CD4-positive, alpha-beta T cell treated with Interleukin-17A for 4 hours (primary cell): ENCODE results near the gene SNORC.
"Not testable (repeated sequence)": the region's sequence is repeated elsewhere in the genome, so short reads cannot be mapped to it uniquely, and the experiment has no call there.

Experiments
- DNase-seq: peaks from one replicate; pipeline ENCODE4 v3.0.0-alpha.2; 2020; ENCODE audit warnings: mixed read lengths

Gene SNORC

DNA sequence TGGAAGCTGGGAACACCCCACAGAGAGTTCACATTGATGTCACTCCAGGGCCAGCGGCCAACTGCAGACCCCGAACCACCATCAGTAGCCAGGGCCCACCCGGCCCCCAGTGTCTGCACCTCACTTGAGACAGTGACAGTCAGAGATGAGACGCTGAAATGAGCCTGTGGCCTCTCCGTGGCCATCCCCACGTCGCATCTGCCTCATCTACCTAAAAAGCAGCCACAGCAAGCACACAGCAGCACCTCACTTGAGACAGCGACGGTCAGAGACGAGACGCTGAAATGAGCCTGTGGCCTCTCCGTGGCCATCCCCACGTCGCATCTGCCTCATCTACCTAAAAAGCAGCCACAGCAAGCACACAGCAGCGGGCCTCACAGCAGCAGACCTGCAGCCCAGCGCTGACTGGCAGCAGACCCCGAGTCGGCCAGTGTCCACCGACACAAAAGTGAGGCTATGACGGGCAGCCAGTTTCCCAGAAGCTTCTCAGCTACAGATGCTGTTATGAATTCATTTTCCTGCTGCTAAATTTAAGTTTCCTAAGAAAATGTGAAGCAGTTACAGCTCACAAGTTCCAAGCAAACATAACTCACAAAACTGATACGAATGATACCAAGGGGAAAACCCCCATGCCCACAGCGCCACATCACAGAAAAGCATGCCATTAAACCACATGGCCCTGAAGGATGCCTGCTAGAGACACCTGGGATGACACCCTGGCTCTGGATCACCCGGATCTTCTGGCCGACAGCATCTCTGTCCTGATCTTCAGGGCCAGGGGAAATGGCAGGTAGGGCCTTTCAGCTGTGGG is 27.7 kb downstream of the SNORC start:
- DNase-seq: no peak

DNA sequence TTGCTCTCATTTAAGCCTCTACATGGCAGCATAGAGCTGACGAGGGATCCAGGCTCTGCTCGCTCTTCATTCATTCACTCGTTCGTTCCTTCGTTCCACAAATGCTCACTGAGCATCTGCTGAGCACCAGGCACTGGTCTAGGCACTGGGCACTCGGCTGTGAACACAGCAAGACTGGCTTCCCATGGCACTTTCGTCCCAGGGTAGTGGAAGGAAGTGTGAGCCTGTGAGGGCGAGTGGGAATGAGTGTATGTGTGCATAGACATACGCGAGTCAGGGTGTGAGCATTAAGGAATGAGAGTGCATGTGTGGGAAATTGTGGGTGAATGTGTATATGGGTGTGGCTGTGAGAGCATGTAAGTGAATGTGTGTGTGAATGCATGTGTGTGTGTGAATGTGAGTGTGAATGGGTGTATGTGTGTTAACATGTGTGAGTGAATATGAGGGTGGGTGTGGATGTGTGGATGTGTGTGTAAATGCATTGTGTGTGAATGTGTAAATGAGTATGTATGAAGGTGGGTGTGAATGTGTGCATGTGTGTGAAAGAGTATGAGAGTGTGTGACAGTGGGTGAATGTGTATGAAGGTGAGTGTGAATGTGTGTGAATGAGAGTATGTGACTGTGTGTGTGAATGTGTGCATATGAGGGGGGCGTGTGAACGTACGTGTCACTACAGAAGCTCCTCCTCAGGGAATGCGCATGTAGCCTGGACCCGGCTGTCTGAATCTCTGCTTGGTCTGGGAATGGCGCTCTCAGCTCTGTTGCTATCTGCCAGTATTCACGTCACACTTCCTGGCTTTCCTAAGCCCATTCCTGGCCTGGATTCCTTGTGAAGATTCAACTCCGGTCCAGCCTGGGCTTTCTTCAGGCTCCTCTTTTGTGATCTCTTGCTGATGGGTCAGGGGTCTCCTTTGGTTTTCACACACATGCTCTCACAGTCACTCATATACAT is 28.8 kb downstream of the SNORC start:
- no peak for DNase-seq

DNA sequence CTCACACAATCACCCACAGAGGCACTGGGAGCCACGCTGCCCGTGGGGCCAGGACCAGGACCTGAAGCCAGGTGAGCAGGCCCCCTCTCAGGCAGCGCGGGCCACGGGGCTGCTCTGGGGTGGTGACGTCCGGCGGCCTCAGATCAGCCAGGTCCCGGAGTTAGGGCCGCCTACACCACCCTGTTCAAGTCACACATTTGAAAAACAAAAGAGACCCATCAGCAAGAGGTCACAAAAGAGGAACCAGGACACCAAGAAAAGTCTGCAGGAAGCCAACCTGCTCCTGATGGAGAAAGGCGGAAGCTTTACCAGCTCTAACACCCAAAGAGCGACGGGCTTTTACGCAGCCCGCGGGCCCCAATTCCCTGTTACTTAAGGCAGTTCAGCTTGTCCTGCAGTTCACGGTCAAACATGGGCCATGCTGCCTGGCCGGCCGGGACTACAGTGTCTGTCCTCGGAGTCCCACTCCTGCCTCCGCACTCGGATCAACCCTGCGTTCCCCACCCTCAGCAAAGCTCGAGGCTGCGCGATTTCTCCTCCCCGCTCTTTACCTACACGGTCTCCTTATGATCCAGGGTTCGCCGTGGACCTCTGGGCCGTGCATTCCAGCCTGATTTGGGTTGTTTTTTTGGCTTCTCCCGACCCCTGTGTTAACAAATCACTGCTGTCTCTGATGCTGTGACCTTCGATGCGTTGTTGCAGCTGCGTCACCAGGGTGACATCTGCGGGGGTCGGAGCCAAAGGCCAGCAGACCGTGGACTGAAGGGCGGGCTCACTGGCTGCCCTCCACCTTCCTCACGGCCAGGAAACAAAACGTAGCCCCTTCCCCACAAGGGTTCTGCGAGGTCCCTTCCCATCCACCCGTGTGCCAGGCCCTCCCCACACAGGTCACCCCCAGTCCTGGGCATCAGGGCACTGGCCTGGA is 31.0 kb downstream of the SNORC start:
- no peak for DNase-seq

DNA sequence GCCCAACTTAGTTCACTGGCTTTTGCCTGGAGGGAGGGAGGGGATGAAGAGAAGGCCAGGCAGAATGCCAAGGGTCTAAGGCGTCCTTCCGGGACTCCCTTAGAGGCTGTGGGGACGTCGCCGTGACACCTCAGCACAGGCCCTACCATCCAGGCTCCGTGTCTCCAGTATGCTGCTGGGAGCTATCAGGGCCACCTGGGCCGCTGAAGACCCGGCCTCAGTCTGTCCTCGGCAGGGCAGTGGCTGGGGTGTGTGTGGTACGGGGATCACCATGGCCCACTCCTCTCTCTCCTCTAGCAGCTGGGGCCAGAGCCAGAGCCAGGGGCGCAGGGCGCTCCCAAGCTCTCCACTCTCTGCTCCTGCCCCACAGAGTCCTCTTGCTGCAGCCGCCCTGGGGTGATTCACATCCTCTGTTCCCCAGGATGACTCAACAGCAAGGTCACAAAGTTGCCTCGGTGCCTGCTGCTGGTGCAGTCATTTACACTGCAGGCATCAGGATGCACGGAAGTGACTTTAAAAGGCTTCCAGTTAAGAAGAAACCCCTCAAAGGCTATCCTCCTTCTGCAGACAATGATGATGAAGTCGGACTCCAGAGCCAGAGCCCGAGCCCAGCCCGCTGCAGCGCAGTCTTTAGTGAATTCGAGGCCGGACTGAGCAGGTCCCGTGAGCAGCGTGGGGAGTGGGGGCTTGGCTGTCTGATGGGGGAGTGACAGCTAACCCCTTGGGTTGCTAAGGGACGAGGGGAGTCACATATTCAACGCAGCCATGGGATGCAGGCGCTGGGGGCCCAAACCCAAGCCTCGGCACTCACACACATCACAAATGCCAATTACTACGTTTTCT is 31.9 kb downstream of the SNORC start:
- no peak for DNase-seq

DNA sequence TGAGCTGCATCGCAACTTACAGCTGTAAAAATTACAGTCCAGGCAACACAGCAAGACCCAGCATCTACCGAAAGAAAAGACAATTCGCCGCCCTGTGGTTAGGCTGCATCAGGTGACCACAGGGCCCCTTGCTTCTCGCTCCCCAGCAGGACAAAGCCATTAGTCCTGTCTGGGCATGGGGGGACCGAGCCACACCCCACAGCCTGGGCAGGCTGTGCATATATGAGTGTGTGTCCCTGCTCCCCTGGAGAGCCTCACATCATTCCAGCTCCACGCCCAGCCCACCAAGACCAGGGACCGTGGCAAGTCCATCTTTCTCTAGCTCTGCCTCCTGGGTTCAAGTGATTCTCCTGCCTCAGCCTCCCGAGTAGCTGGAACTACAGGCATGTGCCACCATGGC is 33.9 kb downstream of the SNORC start:
- DNase-seq: no peak

DNA sequence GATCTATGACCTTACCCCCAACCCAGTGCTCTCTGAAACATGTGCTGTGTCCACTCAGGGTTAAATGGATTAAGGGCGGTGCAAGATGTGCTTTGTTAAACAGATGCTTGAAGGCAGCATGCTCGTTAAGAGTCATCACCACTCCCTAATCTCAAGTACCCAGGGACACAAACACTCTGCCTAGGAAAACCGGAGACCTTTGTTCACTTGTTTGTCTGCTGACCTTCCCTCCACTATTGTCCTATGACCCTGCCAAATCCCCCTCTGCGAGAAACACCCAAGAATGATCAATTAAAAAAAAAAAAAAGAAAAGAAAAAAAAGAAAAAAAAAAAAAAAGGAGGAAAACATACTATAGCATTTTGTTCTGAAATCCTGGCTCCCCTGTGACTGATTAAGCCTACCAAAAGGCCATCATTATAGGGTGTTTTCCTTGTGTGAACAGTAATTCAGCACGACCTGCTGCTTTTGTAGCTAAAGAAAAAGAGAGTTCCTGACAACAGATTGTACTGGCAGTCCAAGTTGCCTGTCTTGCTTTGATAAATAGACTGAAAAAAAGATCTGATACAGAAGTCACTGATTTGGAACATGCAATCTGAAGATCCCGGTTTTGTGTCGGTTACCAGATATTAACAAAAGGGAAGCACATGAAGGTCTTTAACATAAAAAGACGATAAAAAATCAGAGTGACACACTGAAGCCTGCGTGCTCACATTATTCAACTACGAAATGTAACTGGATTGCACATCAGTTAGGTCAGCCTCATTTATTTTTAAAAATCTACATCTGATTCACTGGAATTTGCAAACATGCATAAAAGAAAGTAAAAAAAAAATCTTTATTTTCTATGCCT is 37.0 kb downstream of the SNORC start:
- not testable (repeated sequence) for DNase-seq

DNA sequence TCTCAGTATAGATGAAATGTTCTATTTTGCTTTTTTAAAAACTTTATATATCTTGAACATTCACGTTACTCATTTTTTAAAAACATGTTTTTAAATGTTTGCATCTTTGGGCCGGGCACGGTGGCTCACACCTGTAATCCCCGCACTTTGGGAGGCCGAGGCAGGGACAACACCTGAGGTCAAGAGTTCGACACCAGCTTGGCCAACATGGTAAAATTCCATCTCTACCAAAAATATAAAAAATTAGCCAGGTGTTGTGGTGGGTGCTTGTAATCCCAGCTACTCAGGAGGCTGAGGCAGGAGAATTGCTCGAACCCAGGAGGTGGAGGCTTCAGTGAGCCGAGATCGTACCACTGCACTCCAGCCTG is 37.6 kb downstream of the SNORC start:
- DNase-seq: not testable (repeated sequence)

DNA sequence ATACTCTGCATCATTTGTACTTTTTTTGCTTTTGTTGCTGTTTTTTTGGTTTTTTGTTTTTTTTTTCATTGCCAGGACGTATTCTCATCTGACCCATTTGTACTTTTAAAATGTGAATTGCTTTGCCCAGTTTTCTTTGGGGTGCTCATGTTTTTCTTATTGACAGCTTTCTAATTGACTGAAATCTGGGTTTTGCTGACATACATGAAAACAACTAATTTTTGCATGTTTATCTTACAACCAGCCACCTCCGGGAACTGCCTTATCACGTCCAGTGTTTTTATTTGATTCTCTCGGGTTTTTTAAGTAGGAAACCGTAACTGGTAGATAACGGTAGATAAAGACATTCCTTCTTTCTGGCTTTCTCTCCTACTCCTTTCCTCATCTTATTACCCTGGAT is 38.6 kb downstream of the SNORC start:
- DNase-seq: no peak

DNA sequence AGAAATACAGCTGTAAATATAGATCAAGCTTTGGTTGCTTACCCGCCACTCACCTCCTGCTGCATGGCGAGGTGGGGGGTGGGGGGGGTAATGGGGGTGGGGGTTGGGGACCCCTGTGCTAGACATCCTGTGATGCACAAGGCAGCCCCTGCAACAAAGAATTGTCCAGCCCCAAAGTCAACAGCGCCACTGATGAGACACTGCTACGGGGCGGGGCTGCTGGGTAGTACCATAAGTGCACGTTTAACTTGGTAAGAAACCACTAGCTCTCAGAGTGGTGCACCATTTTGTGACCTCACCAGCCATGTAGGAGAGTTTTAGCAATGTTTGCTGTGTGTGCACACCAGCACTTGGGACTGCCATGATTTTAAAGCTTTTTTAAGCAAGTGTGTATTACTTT is 40.3 kb downstream of the SNORC start:
- no peak for DNase-seq

DNA sequence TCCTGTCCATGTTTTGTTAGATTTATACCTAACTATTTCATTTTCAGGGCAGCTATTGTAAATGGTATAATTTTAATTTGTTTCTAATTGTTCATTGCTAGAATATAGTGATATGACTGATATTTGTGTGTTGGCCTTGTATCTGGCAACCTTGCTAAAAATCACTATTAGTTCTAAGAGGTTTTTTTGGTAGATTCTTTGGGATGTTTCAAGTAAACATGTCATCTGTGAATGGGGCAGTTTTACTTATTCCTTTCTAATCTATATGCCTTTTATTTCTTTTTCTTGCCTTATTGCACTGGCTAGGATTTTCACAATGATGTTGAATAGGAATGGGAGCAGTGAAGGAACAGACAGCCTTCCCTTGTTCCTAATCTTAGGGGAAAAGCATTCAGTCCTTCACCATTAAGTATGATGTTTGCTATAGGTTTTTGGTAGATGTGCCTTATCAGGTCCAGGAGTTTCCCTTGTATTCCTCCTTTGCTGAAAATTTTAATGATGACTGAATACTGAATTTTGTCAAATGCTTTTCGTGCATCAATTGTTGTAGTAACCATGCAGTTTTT is 41.7 kb downstream of the SNORC start:
- no peak for DNase-seq

DNA sequence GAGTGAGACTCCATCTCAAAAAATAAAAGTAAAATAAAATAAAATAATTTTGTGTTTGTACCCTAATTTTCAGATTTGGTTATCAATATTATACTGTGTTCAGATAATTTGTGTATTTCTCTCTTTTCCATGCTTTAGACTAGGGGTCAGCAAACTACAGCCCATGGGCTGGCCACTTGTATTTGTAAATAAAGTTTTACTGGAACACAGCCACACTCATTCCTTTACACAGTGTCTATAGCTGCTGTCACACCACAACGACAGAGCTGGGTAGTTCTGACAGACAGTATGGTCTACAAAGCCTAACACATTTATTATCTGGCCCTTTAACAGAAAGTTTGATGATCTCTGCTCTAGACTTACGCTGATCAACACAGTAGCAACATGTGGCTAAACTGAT is 43.8 kb downstream of the SNORC start:
- no peak for DNase-seq

DNA sequence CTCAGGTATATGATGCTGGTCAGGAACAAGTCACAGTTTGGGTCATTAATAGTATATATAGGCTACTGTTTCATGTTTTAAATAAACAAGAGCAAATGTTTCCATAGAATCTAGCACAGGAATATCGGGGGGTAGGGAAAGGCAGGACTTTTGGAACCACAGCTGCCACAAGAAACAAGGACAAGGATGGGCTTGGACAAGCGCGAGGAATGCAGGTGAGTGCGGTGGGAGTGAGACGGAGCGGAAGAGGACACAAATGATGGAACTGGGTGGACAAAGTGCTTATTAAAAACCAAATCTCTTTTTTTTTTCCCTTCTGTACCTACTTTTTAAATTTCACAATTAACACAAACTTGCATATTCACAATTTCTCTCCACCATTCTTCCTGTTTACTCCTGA is 49.1 kb downstream of the SNORC start:
- no peak for DNase-seq

DNA sequence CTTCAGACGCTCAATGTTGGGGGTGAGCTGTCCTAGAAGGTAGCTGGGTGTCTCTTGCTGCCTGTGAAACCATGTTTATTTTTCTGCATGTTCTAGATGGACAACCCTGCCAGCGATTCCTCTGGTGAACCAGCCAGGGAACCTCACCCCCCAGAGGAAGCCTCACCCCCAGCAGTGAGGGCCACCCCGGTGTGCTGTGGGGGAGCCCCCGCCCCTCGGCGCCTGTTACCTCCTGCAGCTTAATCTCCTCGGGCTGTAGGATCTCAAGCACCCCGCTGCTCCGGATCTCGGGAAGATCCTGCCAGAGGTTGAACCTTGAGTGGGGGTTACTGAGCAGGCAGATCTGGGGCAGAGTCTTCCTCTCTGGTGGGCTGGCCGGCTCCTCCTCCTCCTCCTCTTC is 50.0 kb downstream of the SNORC start:
- no peak for DNase-seq

DNA sequence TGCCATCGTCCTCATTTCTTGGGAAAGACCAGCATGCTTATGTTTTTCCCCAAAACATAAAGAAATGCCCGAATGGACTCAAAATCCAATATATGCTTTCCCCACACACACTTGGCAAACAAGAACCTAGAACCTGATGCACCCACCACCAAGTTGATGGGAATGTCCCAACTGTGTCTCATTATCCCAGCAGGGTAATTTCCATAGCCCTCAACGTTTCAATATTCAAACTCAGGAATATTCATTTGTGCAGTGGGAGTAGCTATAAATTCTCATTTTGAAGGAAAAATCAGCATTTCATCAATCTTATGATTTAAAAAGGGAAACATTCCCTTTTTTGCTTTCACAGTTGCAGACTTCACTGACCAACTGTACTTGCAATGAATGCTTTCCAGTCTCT is 50.7 kb downstream of the SNORC start:
- no peak for DNase-seq

DNA sequence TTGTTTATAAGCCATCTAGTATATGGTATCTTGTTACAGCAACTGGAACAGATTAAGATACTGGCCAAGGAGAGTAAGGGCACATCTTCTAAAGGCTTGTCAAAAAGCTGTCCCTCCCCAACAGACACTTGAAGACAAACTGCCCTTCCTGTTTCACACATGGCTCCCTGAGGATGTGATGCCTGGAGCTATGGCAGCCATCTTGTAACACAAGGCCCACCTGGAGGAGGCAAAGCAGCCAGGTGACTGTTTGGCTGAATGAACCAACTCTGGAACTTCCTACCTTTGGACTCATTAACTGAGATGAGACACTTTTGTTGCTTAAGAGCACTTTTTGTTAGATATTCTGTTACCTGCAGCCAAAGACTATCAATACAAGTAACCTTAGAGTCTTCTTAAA is 54.4 kb downstream of the SNORC start:
- DNase-seq: no peak

DNA sequence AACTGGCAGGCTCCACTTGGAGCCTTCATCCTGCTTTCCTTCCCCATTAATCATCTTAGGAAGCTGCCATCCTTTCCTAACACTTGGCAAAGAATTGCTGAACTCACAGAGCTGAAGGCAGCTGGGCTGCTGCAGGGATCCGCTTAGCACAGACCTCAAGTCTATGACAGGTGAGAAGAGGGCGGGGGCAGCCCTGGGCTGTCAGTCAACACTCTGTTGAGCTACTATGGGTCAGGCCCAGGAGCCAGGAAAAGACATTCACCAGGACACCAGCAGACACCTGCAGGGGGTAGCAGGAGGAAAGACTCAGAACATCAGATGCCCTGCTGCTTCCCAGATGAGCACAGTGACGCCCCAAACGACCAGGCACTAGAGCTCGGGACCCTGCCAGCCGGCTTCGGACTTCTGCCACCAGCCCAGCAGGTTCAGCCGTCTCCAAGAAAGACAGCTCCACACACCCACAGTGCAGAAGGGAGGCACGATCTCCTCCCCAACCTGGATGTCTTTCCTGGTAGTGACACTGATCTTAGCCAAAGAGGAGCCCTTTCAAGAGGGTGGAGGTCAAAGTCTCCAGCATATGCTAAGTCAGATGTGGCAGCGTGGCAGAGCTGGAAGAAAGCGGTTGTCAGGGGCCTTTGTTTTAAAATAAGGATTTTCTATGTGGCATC is 55.2 kb downstream of the SNORC start:
- DNase-seq: no peak

DNA sequence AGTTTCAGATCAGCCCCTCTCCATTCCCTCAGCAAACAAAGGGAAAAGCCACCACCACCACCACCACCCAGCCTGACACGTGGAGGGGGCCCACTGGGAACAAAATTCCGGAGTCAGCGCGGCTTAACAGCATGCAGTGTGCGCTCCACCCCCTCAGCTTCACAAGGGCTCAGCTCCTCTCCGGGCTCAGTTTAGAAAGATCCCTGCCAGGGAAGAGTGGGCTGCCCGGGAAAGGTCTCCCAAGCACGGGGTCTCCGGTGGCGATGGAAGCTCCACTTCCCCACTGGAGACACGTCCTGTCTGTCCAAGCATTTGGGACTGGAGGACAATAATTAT is 55.7 kb downstream of the SNORC start:
- DNase-seq: no peak

DNA sequence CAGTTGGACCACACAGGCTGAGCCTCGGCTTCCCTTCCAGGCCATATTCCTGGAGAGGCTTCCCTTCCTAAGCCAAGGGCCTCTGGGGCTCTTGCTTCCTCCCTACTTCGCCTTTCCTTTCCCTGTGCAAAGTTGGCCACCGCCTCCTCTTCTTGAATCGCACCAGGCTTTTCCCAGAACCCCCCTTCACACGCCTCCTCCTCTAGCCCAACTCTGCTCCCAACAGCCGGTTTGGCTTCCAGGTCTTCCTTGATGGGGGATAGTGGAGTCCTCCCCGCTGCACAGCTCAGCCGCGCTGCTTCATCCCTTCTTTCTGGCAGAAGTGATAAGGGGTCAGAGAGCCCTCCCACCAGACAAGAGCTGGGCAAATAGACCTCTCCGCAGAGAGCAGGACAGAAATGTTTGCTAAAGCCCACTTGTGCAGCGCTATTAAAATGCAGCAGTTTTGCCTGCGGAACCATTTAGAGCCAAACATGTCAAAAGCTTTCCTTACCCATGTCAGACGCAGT is 56.4 kb downstream of the SNORC start:
- DNase-seq: no peak

DNA sequence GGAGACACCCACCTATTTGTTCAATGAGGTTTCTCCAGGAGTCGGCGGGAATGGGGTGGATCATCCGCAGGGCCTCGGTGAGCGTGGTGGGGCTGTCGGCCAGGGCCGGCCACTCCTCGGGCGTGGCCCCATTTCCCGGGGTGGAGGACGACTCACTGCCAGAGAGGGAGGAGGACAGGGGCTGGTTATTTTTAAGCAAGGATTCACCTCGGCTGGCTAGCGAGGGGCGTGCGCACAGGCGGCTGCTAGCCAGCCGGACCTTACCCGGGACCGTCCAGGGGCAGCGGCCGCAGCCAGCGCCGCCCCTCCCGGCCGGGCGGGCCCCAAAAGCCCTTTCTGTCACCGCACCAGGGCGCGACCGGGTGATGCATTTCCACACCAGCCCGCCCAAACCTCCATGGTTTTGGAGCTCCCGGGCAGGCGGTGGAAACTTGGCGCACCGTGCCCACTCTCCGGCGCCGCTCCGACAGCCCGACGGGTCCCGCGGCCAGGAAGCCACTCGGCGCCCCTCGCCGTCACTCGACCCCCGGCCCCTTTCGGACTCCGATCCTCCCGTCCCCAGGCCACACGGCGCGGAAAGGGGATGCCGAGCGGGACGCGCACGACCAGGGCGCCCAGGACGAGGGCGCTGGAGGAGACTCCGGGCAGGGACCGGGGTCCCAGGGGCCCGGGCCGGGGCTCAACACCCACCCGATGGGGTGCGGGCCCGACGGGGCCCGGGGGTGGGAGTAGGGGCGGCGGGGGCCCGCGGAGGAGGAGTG is 57.1 kb downstream of the SNORC start:
- no peak for DNase-seq
